Measurements from ENCODE around the gene ALDH4A1. TPM values are rescaled to one million over a fixed set of nuclear protein-coding genes. Genes with fewer than 3 reads are reported as not detected.
A peak's percentile ranks its signal among the peaks of the same experiment; 100 is the strongest.

The ALDH4A1 gene
- total and polyA plus RNA-seq, 9 of the 15 experiments (the other 6 are each of a cell fraction or from before 2014, with no cell fraction given) = 0.27 to 31.4 (median 16.6) TPM

GRCh38 chr1:18854331-18855025, 47.9 kb downstream of the ALDH4A1 start (continued):
- TF ChIP-seq ZNF740 (CRISPR knock-in tag; IDR thresholded peaks at IDR 0.05) (peak; percentile 28; the same call in 1 of the 2 replicates), ZNF740 (tag; IDR thresholded peaks at IDR 0.05) (no peak), ZNF695 (CRISPR knock-in tag; IDR thresholded peaks at IDR 0.05) (no peak), PURB (CRISPR knock-in tag; IDR thresholded peaks at IDR 0.05; ENCODE audit: low read depth) (no peak), STAG1 (CRISPR knock-in tag; IDR thresholded peaks at IDR 0.05; ENCODE audit: borderline replicate concordance) (peak; percentile 67), BDP1 (IDR thresholded peaks at IDR 0.05; ENCODE audit: insufficient read depth, insufficient read length) (no peak), GABPB1 (CRISPR knock-in tag; IDR thresholded peaks at IDR 0.05) (peak; percentile 73), ZSCAN29 (IDR thresholded peaks at IDR 0.05) (no peak), RCOR1 (IDR thresholded peaks at IDR 0.05; ENCODE audit: borderline replicate concordance in 1 of 2, low read depth in 2 of 2, low read length in 2 of 2) (0 out of 4 replicates have a peak, but pooled peaks of 1 of the 2 experiments have one; percentile 3), MTA3 (IDR thresholded peaks at IDR 0.05; ENCODE audit: borderline replicate concordance) (no peak), CXXC5 (CRISPR knock-in tag; IDR thresholded peaks at IDR 0.05) (0 out of 2 replicates have a peak, but pooled peaks have one; percentile 39)
- TF ChIP-seq, protein P1, sequence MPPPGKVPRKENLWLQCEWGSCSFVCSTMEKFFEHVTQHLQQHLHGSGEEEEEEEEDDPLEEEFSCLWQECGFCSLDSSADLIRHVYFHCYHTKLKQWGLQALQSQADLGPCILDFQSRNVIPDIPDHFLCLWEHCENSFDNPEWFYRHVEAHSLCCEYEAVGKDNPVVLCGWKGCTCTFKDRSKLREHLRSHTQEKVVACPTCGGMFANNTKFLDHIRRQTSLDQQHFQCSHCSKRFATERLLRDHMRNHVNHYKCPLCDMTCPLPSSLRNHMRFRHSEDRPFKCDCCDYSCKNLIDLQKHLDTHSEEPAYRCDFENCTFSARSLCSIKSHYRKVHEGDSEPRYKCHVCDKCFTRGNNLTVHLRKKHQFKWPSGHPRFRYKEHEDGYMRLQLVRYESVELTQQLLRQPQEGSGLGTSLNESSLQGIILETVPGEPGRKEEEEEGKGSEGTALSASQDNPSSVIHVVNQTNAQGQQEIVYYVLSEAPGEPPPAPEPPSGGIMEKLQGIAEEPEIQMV (tag; conservative IDR thresholded peaks at IDR 0.05; ENCODE audit: low read depth) = no peak
